ENCODE results near the gene AJAP1. TPM values are rescaled to one million over a fixed set of nuclear protein-coding genes. Genes with fewer than 3 reads are reported as not detected.
"Not testable (repeated sequence)": the region's sequence is repeated elsewhere in the genome, so short reads cannot be mapped to it uniquely, and the experiment has no call there.

AJAP1 gene
- total RNA-seq (2014; rRNA removed; shearing (Covaris generic)) = 13.2 and 15.1 TPM in 2 replicates

- H3K27me3 ChIP-seq (ENCODE audit: control insufficient read depth, insufficient read depth, low read length) = peaks cover 54% of the 10 kb centered on the region
- H3K4me3 ChIP-seq (ENCODE audit: insufficient read depth, low read depth, low read length) = peak within 1 kb of the TSS; percentile 63
- DNase-seq = peak; percentile 94
- no peaks in the 10 kb centered on the region for H3K36me3 ChIP-seq (replicated peaks; ENCODE audit: control insufficient read depth, insufficient read depth, low read length)
Observed at GRCh38 chr1:4653796-4654725, at the start of gene AJAP1. Gene AJAP1, plus strand, starts transcription at chr1:4654609. Its CDS starts 817 bp downstream, at chr1:4655426.

- H3K27me3 ChIP-seq (ENCODE audit: control insufficient read depth, insufficient read depth, low read length) = peaks cover 1% of the 10 kb centered on the region; the same call in 1 of the 2 replicates
- no peak overlapping the region for H3K4me3 ChIP-seq (ENCODE audit: insufficient read depth, low read depth, low read length)
- no peaks in the 10 kb centered on the region for H3K36me3 ChIP-seq (replicated peaks; ENCODE audit: control insufficient read depth, insufficient read depth, low read length)
- DNase-seq = no peak
Observed at GRCh38 chr1:4605158-4605557, 49.3 kb upstream of the AJAP1 start.

GRCh38 chr1:4611563-4612341 is 42.7 kb upstream of the AJAP1 start:
- Histone ChIP-seq H3K36me3 (replicated peaks; ENCODE audit: control insufficient read depth, insufficient read depth, low read length) (no peaks in the 10 kb centered on the region), H3K4me3 (ENCODE audit: insufficient read depth, low read depth, low read length) (no peak overlapping the region), H3K27me3 (ENCODE audit: control insufficient read depth, insufficient read depth, low read length) (no peaks in the 10 kb centered on the region)
- no peak for DNase-seq

GRCh38 chr1:4612991-4613390 is 41.4 kb upstream of the AJAP1 start:
- no peak for DNase-seq
- H3K27me3 ChIP-seq (ENCODE audit: control insufficient read depth, insufficient read depth, low read length) = no peaks in the 10 kb centered on the region; the same call in 1 of the 2 replicates
- H3K36me3 ChIP-seq (replicated peaks; ENCODE audit: control insufficient read depth, insufficient read depth, low read length) = no peaks in the 10 kb centered on the region
- no peak overlapping the region for H3K4me3 ChIP-seq (ENCODE audit: insufficient read depth, low read depth, low read length)

- Histone ChIP-seq H3K36me3 (replicated peaks; ENCODE audit: control insufficient read depth, insufficient read depth, low read length) (no peaks in the 10 kb centered on the region), H3K4me3 (ENCODE audit: insufficient read depth, low read depth, low read length) (no peak overlapping the region), H3K27me3 (ENCODE audit: control insufficient read depth, insufficient read depth, low read length) (no peaks in the 10 kb centered on the region; the same call in 1 of the 2 replicates)
- DNase-seq = no peak
Observed at GRCh38 chr1:4613606-4614370, 40.6 kb upstream of the AJAP1 start.

DNA sequence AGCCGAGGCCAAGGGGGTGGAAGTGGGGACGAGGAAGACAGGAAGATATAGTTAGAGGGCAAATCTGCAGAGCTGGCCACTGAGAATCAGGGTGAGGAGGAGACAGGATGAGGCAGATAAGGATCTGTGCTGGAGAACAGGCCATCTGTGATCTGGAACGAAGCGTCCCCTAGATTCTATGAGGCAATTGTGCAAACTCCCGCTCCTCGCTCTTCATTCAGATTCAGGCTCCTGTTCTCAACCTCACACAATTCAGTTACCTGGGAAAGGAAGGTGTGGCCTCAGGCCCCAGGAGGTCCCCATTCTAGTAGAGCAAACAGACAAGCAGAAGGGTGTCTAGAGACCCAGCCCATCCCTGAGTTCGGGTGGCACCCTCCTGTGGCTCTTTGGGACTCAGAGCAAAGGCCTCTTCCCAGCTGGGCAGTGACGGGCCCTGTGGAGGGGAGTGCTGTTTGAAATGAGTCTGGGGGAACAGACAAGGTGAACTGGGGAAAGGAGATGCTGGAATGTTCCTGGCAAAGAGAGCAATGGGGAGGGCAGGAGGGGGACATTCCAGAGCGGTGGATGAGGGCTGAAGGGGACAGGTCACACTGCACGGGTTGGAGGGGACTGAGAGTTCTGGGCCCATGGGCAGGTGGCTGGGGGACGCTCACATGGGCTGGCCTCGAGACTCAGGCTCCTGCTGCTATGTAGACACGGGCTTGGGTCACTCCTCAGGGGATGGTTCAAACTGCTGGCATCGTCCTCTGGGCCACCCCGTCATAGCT is 39.9 kb upstream of the AJAP1 start:
- no peak for DNase-seq
- Histone ChIP-seq H3K36me3 (replicated peaks; ENCODE audit: control insufficient read depth, insufficient read depth, low read length) (no peaks in the 10 kb centered on the region), H3K4me3 (ENCODE audit: insufficient read depth, low read depth, low read length) (no peak overlapping the region), H3K27me3 (ENCODE audit: control insufficient read depth, insufficient read depth, low read length) (no peaks in the 10 kb centered on the region; the same call in 1 of the 2 replicates)

DNA sequence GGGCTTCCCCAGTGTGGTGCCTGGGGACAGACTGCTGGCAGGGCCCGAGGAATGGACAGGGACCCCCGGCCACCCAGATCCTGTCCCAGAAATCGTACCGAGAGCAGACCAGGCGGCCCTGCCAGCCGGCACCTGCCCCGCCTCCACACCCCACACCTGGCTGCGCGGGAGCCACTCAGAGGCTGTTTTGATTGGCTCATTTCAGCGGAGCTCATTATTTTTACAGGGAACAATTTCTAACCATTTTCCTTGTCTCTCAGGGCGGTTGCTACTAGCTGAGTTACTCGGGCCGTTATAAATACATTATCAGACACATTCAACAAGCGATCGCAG is 39.3 kb upstream of the AJAP1 start:
- no peak for DNase-seq
- Histone ChIP-seq H3K27me3 (ENCODE audit: control insufficient read depth, insufficient read depth, low read length) (no peaks in the 10 kb centered on the region; the same call in 1 of the 2 replicates), H3K4me3 (ENCODE audit: insufficient read depth, low read depth, low read length) (no peak overlapping the region), H3K36me3 (replicated peaks; ENCODE audit: control insufficient read depth, insufficient read depth, low read length) (no peaks in the 10 kb centered on the region)

DNA sequence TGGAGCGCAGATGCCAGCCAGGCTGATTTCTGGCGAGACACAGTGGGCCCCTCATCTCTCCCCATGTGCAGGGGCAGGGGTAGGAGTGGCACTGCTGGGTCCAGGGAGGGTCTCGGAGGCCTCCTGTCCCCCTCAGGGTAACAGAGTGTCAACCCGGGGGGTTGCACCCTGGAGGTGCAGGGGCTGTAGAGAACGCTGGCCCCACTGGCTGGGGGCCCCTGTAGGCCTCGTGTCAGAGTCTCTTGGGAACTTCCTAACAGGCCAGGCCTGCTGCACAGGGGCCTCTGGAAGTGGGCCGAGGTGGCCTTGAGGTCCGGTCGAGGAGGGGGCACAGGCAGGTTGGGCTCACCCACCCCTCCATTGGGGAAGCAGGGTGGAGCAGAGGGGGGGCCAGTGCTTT is 38.9 kb upstream of the AJAP1 start:
- Histone ChIP-seq H3K4me3 (ENCODE audit: insufficient read depth, low read depth, low read length) (no peak overlapping the region), H3K27me3 (ENCODE audit: control insufficient read depth, insufficient read depth, low read length) (no peaks in the 10 kb centered on the region; the same call in 1 of the 2 replicates), H3K36me3 (replicated peaks; ENCODE audit: control insufficient read depth, insufficient read depth, low read length) (no peaks in the 10 kb centered on the region)
- DNase-seq = no peak

DNA sequence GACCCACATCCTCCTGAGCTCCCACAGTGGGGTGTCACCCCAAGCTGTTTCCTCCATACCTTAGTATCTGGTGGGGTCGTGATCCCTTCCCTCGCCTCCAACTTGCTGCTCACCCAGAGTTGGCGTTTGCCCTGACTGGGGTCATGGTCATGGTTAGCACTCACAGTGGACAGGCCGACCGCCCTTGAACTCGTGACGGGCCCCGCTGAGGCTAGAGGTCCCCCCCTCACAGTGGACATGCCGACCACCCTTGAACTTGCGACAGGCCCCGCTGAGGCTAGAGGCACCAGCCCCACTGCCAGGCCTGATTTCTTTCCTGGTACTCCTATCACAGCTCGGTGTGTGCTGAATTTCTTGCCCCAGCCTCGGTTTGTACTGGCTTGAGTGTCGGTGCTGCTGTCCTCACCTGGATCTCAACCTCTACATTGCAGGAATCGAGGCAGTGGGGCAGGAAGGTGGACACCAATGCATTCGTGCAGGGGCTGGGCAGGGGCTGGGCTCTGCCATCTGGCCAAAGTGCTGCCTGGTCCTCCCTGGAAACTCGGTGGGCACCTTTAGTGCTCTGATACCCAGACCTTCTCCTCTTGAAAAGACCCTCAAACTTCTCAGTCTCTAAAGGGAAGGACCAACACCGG is 37.5 kb upstream of the AJAP1 start:
- no peak for DNase-seq
- Histone ChIP-seq H3K36me3 (replicated peaks; ENCODE audit: control insufficient read depth, insufficient read depth, low read length) (no peaks in the 10 kb centered on the region), H3K4me3 (ENCODE audit: insufficient read depth, low read depth, low read length) (no peak overlapping the region), H3K27me3 (ENCODE audit: control insufficient read depth, insufficient read depth, low read length) (no peaks in the 10 kb centered on the region; the same call in 1 of the 2 replicates)

GRCh38 chr1:4617506-4617905 is 36.9 kb upstream of the AJAP1 start:
- Histone ChIP-seq H3K36me3 (replicated peaks; ENCODE audit: control insufficient read depth, insufficient read depth, low read length) (no peaks in the 10 kb centered on the region), H3K4me3 (ENCODE audit: insufficient read depth, low read depth, low read length) (no peak overlapping the region), H3K27me3 (ENCODE audit: control insufficient read depth, insufficient read depth, low read length) (no peaks in the 10 kb centered on the region; the same call in 1 of the 2 replicates)
- no peak for DNase-seq

- not testable (repeated sequence) for DNase-seq; H3K27me3 ChIP-seq (ENCODE audit: control insufficient read depth, insufficient read depth, low read length)
Observed at GRCh38 chr1:4618827-4619226, 35.6 kb upstream of the AJAP1 start.

GRCh38 chr1:4621646-4622045 is 32.8 kb upstream of the AJAP1 start:
- Histone ChIP-seq H3K4me3 (ENCODE audit: insufficient read depth, low read depth, low read length) (no peak overlapping the region), H3K27me3 (ENCODE audit: control insufficient read depth, insufficient read depth, low read length) (no peaks in the 10 kb centered on the region; the same call in 1 of the 2 replicates), H3K36me3 (replicated peaks; ENCODE audit: control insufficient read depth, insufficient read depth, low read length) (no peaks in the 10 kb centered on the region)
- DNase-seq = no peak

More at GRCh38 chr1:4618827-4619226, 35.6 kb upstream of the AJAP1 start:
- not testable (repeated sequence) for H3K4me3 ChIP-seq (ENCODE audit: insufficient read depth, low read depth, low read length); H3K36me3 ChIP-seq (replicated peaks; ENCODE audit: control insufficient read depth, insufficient read depth, low read length)

DNA sequence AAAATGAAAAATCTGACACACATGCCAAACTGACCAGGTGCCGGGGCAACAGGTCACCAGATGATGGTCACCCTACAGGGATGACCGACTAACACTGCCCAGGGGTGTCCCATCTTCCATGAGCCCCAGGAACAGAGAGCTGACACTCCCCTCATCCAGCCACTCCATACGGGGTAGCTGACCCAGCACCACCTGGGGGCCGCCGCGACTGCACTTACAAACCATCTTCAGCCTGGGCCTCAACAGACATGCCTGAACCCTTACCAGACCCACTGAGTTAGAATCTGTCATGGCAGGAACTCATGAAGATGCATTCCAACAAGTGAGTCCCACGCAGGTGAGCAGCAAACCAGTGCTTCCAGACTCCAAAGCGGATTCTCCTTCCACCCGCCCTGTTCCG is 31.6 kb upstream of the AJAP1 start:
- Histone ChIP-seq H3K36me3 (replicated peaks; ENCODE audit: control insufficient read depth, insufficient read depth, low read length) (no peaks in the 10 kb centered on the region), H3K4me3 (ENCODE audit: insufficient read depth, low read depth, low read length) (no peak overlapping the region), H3K27me3 (ENCODE audit: control insufficient read depth, insufficient read depth, low read length) (no peaks in the 10 kb centered on the region)
- no peak for DNase-seq

All from H7 (cell line).